Stimulated activated CD8-positive, alpha-beta memory T cell treated with anti-CD3 and anti-CD28 coated beads, Interleukin-2, amount 100 ng/mL, for 1 hour (primary cell): ENCODE data around the gene SH3BP4.

Experiments
- DNase-seq, 2 donors: peaks; one replicate each; pipeline ENCODE4 v3.0.0-alpha.2; 2020; ENCODE audit warnings: low read depth in 2 of 2

Gene SH3BP4

GRCh38 chr2:234951664-234952269 lies at the start of gene SH3BP4:
Gene SH3BP4 (plus strand): TSS chr2:234952017. CDS start chr2:235035003, 82,986 bp downstream.
- peak in 1 of 2 donors; percentile 9 for DNase-seq

GRCh38 chr2:234904785-234905184 lies 47.0 kb upstream of the SH3BP4 start:
- DNase-seq: no peak

- no peak for DNase-seq
Measured at GRCh38 chr2:234905547-234906265, 46.1 kb upstream of the SH3BP4 start.

GRCh38 chr2:234910186-234910679 lies 41.6 kb upstream of the SH3BP4 start:
- DNase-seq: no peak

GRCh38 chr2:234911271-234911670 lies 40.5 kb upstream of the SH3BP4 start:
- no peak for DNase-seq

- no peak for DNase-seq
Measured at GRCh38 chr2:234912437-234912836, 39.4 kb upstream of the SH3BP4 start.

GRCh38 chr2:234913208-234913626 lies 38.6 kb upstream of the SH3BP4 start:
- no peak for DNase-seq

- DNase-seq: no peak
Measured at GRCh38 chr2:234914371-234915154, 37.3 kb upstream of the SH3BP4 start.

GRCh38 chr2:234916674-234917073 lies 35.1 kb upstream of the SH3BP4 start:
- DNase-seq: no peak

- no peak for DNase-seq
Measured at GRCh38 chr2:234917211-234917975, 34.4 kb upstream of the SH3BP4 start.

GRCh38 chr2:234919711-234920110 lies 32.1 kb upstream of the SH3BP4 start:
- no peak for DNase-seq

GRCh38 chr2:234920836-234921235 lies 31.0 kb upstream of the SH3BP4 start:
- DNase-seq: no peak

- DNase-seq: no peak
Measured at GRCh38 chr2:234929002-234929401, 22.8 kb upstream of the SH3BP4 start.

- no peak for DNase-seq
Measured at GRCh38 chr2:234930397-234930796, 21.4 kb upstream of the SH3BP4 start.

- DNase-seq: no peak
Measured at GRCh38 chr2:234931371-234931770, 20.4 kb upstream of the SH3BP4 start.

- no peak for DNase-seq
Measured at GRCh38 chr2:234932591-234933168, 19.1 kb upstream of the SH3BP4 start.

GRCh38 chr2:234935311-234935710 lies 16.5 kb upstream of the SH3BP4 start:
- no peak for DNase-seq

- no peak for DNase-seq
Measured at GRCh38 chr2:234939576-234939975, 12.2 kb upstream of the SH3BP4 start.

GRCh38 chr2:234939996-234940395 lies 11.8 kb upstream of the SH3BP4 start:
- no peak for DNase-seq

- DNase-seq: no peak
Measured at GRCh38 chr2:234940527-234940926, 11.3 kb upstream of the SH3BP4 start.

- no peak for DNase-seq
Measured at GRCh38 chr2:234945339-234945873, 6.4 kb upstream of the SH3BP4 start.
